Measurements from ENCODE around the gene BACE1. TPM values are rescaled to one million over a fixed set of nuclear protein-coding genes. Genes with fewer than 3 reads are reported as not detected.

The BACE1 gene
- total and polyA plus RNA-seq, 2 of the 13 experiments (the other 11 are each of a cell fraction or from before 2014, with no cell fraction given) = 7.5 to 17.9 TPM

GRCh38 chr11:117315285-117316196, 515 bp downstream of the BACE1 start (continued):
- TF ChIP-seq ZNF329 (CRISPR knock-in tag; IDR thresholded peaks at IDR 0.05; ENCODE audit: low read depth) = no peak
- TF ChIP-seq ZBTB38 (CRISPR knock-in tag; IDR thresholded peaks at IDR 0.05) = no peak
- no peak for TF ChIP-seq ELK4 (CRISPR knock-in tag; IDR thresholded peaks at IDR 0.05; ENCODE audit: borderline replicate concordance)
- TF ChIP-seq ZNF770 (CRISPR knock-in tag; IDR thresholded peaks at IDR 0.05) = no peak
- no peak for TF ChIP-seq ZNF639 (CRISPR knock-in tag; conservative IDR thresholded peaks at IDR 0.05)
- no peak for TF ChIP-seq ZSCAN5A (CRISPR knock-in tag; IDR thresholded peaks at IDR 0.05; ENCODE audit: borderline replicate concordance)
- TF ChIP-seq CREBL2 (CRISPR knock-in tag; IDR thresholded peaks at IDR 0.05; ENCODE audit: borderline replicate concordance) = no peak
- no peak for TF ChIP-seq ISX (CRISPR knock-in tag; conservative IDR thresholded peaks at IDR 0.05)
- no peak for TF ChIP-seq SMAD3 (CRISPR knock-in tag; IDR thresholded peaks at IDR 0.05)
- TF ChIP-seq SCMH1 (CRISPR knock-in tag; IDR thresholded peaks at IDR 0.05; ENCODE audit: borderline replicate concordance) = no peak
- no peak for TF ChIP-seq ZNF510 (CRISPR knock-in tag; IDR thresholded peaks at IDR 0.05; ENCODE audit: low read depth)
- 0 out of 2 replicates have a peak, but pooled peaks have one; percentile 35 for TF ChIP-seq ZBTB34 (CRISPR knock-in tag; IDR thresholded peaks at IDR 0.05)
- peak; percentile 67; the same call in 1 of the 2 replicates for TF ChIP-seq ZNF430 (CRISPR knock-in tag; IDR thresholded peaks at IDR 0.05)
- no peak for TF ChIP-seq MIER3 (CRISPR knock-in tag; IDR thresholded peaks at IDR 0.05; ENCODE audit: borderline replicate concordance)
- TF ChIP-seq SAP130 (CRISPR knock-in tag; IDR thresholded peaks at IDR 0.05; ENCODE audit: low read depth) = 0 out of 2 replicates have a peak, but pooled peaks have one; percentile 1
- no peak for TF ChIP-seq ZSCAN21 (CRISPR knock-in tag; IDR thresholded peaks at IDR 0.05; ENCODE audit: borderline replicate concordance)
- no peak for TF ChIP-seq ZNF260 (CRISPR knock-in tag; IDR thresholded peaks at IDR 0.05; ENCODE audit: borderline replicate concordance, low read depth)
- no peak for TF ChIP-seq ZNF10 (CRISPR knock-in tag; IDR thresholded peaks at IDR 0.05; ENCODE audit: borderline replicate concordance, low read depth)
- TF ChIP-seq ZIK1 (CRISPR knock-in tag; IDR thresholded peaks at IDR 0.05; ENCODE audit: borderline replicate concordance, low read depth) = no peak
- TF ChIP-seq TEAD2 (CRISPR knock-in tag; IDR thresholded peaks at IDR 0.05) = no peak
- no peak for TF ChIP-seq CHD2 (IDR thresholded peaks at IDR 0.05; ENCODE audit: low read depth, low read length)
